Measurements from ENCODE around the gene ENDOV. TPM values are rescaled to one million over a fixed set of nuclear protein-coding genes. Genes with fewer than 3 reads are reported as not detected.

The ENDOV gene
- total and polyA plus RNA-seq, 11 donors = 4.2 to 16.2 (median 9.4) TPM

DNA sequence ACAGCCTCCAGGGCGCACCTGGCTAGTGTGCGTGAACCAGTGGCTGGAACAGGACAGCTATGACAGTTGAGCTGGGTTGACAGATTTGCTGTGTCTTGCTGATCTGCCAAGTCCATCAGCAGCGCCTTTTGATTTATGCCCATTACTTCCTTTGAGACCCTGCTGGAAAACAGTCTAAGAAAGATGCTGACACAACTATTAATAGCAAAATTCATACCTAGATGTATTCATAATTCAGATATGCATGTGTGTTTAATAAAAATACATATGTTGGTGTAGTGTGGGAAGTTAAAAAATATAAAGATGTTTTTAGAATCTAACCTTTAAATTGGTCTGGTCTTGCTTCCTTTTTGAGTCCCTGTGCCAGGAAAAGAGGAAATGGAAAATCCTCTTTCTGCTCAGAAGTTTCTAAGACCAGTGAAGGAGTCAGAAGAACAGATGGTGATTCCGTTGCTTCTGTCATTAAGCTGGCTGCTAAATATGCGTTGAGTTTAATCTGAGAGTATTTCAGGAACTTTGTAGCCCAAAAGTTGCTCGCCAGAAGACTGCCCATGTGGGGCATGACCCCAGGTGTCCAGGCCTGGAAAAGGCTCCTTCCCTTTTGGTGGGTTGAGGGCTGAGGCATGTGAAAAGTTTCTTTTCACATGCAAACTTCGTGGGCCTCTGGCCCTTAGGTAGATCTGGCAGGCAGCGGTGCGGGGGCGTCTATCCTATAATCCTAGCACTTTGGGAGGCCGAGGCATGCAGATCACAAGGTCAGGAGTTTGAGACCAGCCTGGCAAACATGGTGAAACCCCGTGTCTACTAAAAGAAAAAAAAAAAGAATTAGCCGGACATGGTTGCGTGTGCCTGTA is 40.0 kb upstream of the ENDOV start:
- no peak for TF ChIP-seq POLR2A (IDR thresholded peaks at IDR 0.05)
- TF ChIP-seq, protein P1, sequence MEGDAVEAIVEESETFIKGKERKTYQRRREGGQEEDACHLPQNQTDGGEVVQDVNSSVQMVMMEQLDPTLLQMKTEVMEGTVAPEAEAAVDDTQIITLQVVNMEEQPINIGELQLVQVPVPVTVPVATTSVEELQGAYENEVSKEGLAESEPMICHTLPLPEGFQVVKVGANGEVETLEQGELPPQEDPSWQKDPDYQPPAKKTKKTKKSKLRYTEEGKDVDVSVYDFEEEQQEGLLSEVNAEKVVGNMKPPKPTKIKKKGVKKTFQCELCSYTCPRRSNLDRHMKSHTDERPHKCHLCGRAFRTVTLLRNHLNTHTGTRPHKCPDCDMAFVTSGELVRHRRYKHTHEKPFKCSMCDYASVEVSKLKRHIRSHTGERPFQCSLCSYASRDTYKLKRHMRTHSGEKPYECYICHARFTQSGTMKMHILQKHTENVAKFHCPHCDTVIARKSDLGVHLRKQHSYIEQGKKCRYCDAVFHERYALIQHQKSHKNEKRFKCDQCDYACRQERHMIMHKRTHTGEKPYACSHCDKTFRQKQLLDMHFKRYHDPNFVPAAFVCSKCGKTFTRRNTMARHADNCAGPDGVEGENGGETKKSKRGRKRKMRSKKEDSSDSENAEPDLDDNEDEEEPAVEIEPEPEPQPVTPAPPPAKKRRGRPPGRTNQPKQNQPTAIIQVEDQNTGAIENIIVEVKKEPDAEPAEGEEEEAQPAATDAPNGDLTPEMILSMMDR (IDR thresholded peaks at IDR 0.05) = no peak
- no peaks in the 10 kb centered on the region for H3K9me3 ChIP-seq
- WGBS, 4 donors = 82 to 86% (median 83%) methylated on average over 14 of the region's 14 CpGs
- ATAC-seq (peak in 1 of 4 donors; percentile 23), DNase-seq (no peak)
- no peaks in the 10 kb centered on the region for H3K27me3 ChIP-seq
- no peak overlapping the region for H3K4me3 ChIP-seq
- no peaks in the 10 kb centered on the region for H3K4me1 ChIP-seq
- intact Hi-C loops (cut with DNase I) = no loop called here
- H3K36me3 ChIP-seq = peaks cover 3 to 99% (median 97%) of the 10 kb centered on the region in 9 donors
- H3K27ac ChIP-seq = no peak overlapping the region

DNA sequence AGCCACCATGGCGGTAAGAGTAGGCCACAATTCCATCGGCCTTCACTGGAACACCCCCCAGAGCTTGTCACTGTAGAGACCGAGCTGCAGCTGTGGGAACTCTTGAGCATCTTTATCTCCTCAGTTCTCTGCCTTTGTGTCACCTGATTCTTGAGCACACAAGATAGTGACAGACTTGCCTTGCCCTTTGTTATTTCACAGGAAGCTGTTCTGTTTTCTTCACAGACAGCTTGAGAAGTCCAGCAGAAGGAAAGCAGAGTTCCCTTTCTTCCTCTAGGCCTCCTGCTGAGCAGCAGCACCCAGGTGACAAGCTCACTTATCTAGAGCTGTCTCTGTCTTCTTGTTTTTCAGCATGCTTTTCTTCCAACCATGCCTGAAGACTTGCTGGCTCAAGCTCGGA is 38.4 kb upstream of the ENDOV start:
- TF ChIP-seq, protein P1 (IDR thresholded peaks at IDR 0.05) = no peak
- DNase-seq = no peak
- ATAC-seq = no peak
- Histone ChIP-seq H3K4me1 (no peaks in the 10 kb centered on the region), H3K9me3 (no peaks in the 10 kb centered on the region), H3K36me3 (peaks cover 0 to 99% (median 96%) of the 10 kb centered on the region in 9 donors), H3K27me3 (no peaks in the 10 kb centered on the region), H3K27ac (no peak overlapping the region), H3K4me3 (no peak overlapping the region)
- intact Hi-C loops (cut with DNase I) = no loop called here
- 90 to 98% (median 91%) methylated on average over 4 of the region's 4 CpGs for WGBS, 4 donors

- Histone ChIP-seq H3K4me1 (no peaks in the 10 kb centered on the region), H3K27ac (no peak overlapping the region), H3K9me3 (no peaks in the 10 kb centered on the region), H3K4me3 (no peak overlapping the region), H3K36me3 (peaks cover 0 to 99% (median 96%) of the 10 kb centered on the region in 9 donors), H3K27me3 (no peaks in the 10 kb centered on the region)
- no peak for DNase-seq
- peak in 1 of 4 donors; percentile 14 for ATAC-seq
- no peak for TF ChIP-seq POLR2A (IDR thresholded peaks at IDR 0.05)
- TF ChIP-seq, protein P1 (IDR thresholded peaks at IDR 0.05) = no peak
- 87 to 94% (median 92%) methylated on average over 8 to 9 of the region's 9 CpGs for WGBS, 4 donors
- intact Hi-C loops (cut with DNase I) = no loop called here
These were observed 37.2 kb upstream of the ENDOV start for GRCh38 chr17:80377798-80378197.

GRCh38 chr17:80379348-80379747 is 35.6 kb upstream of the ENDOV start:
- TF ChIP-seq, protein P1 (IDR thresholded peaks at IDR 0.05) = no peak
- no peak for TF ChIP-seq POLR2A (IDR thresholded peaks at IDR 0.05)
- H3K27ac ChIP-seq = no peak overlapping the region
- WGBS, 4 donors = 50 to 75% (median 60%) methylated on average over 4 to 9 of the region's 9 CpGs
- no peaks in the 10 kb centered on the region for H3K27me3 ChIP-seq
- no peaks in the 10 kb centered on the region for H3K9me3 ChIP-seq
- DNase-seq = no peak
- ATAC-seq = peak; percentile 22 to 57 (median 32)
- no peak overlapping the region for H3K4me3 ChIP-seq
- H3K4me1 ChIP-seq = no peaks in the 10 kb centered on the region
- intact Hi-C loops (cut with DNase I) = no loop called here
- peaks cover 0 to 100% (median 97%) of the 10 kb centered on the region in 9 donors for H3K36me3 ChIP-seq
